Measurements from ENCODE around the gene KCTD1. TPM values are rescaled to one million over a fixed set of nuclear protein-coding genes. Genes with fewer than 3 reads are reported as not detected.

Gene KCTD1
- total and polyA plus RNA-seq, 10 of the 15 experiments (the other 5 are each of a cell fraction or from before 2014, with no cell fraction given) = 1.5 to 13.4 (median 5.5) TPM

- ChIA-PET SMC1A (ENCODE audit: uncharacterized antibody, unreplicated experiment) (interaction anchor here (0.8 to 1.9 kb wide), 6 partner anchors 8 to 185 kb away, joined by 3 to 6 read pairs (median 4); no protein-coding TSS in a partner anchor), CTCF (interaction anchor here (0.9 to 1.5 kb wide), 4 partner anchors 10 to 186 kb away, joined by 3 to 4 read pairs (median 4); no protein-coding TSS in a partner anchor), POLR2A (interaction anchor here (0.5 kb wide), 1 partner anchor 142 kb away, joined by 4 read pairs; no protein-coding TSS in a partner anchor), RAD21 (ENCODE audit: unreplicated experiment) (interaction anchor here (1.2 kb wide), 1 partner anchor 185 kb away, joined by 6 read pairs; no protein-coding TSS in a partner anchor)
- Histone ChIP-seq H3K9ac (ENCODE audit: control insufficient read depth, insufficient read depth, low read length) (no peak overlapping the region), H3K4me2 (ENCODE audit: control insufficient read depth, insufficient read depth) (no peak overlapping the region), H3K27me3 (replicated peaks in 1 of 2; ENCODE audit: control insufficient read depth in 2 of 2, insufficient read depth in 2 of 2, low read length in 1 of 2) (no peaks in the 10 kb centered on the region), H3K9me3 (replicated peaks; ENCODE audit: control insufficient read depth, insufficient read depth, low read length) (no peaks in the 10 kb centered on the region), H4K20me1 (ENCODE audit: control insufficient read depth, insufficient read depth) (no peaks in the 10 kb centered on the region), H3K27ac (ENCODE audit: control insufficient read depth, insufficient read depth) (no peak overlapping the region), H3K79me2 (ENCODE audit: control insufficient read depth, insufficient read depth, low read length) (no peaks in the 10 kb centered on the region), H2AFZ (ENCODE audit: control insufficient read depth, low read depth, low read length) (no peak overlapping the region), H3K36me3 (ENCODE audit: control insufficient read depth in 2 of 2, insufficient read depth in 2 of 2, low read length in 1 of 2) (no peaks in the 10 kb centered on the region), H3K4me3 (no peak overlapping the region), H3K4me1 (ENCODE audit: control insufficient read depth, insufficient read depth, low read length) (no peaks in the 10 kb centered on the region)
- no peak for FAIRE-seq
- intact Hi-C loops (cut with micrococcal nuclease; ENCODE audit: unreplicated experiment) (no loop called here), in situ Hi-C loops (cut with MboI) (no loop called here)
- TF ChIP-seq SMC3 (IDR thresholded peaks at IDR 0.05; ENCODE audit: borderline replicate concordance, low read length) = no peak
- TF ChIP-seq ZSCAN29 (IDR thresholded peaks at IDR 0.05) = no peak
- TF ChIP-seq LARP7 (IDR thresholded peaks at IDR 0.05) = no peak
- TF ChIP-seq ATF3 (IDR thresholded peaks at IDR 0.05; ENCODE audit: borderline replicate concordance, extremely low read depth, low read depth, low read length) = no peak
- TF ChIP-seq, protein P1, sequence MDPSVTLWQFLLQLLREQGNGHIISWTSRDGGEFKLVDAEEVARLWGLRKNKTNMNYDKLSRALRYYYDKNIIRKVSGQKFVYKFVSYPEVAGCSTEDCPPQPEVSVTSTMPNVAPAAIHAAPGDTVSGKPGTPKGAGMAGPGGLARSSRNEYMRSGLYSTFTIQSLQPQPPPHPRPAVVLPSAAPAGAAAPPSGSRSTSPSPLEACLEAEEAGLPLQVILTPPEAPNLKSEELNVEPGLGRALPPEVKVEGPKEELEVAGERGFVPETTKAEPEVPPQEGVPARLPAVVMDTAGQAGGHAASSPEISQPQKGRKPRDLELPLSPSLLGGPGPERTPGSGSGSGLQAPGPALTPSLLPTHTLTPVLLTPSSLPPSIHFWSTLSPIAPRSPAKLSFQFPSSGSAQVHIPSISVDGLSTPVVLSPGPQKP (IDR thresholded peaks at IDR 0.05; ENCODE audit: low read depth, low read length) = no peak
- TF ChIP-seq JUND (IDR thresholded peaks at IDR 0.05; ENCODE audit: low read depth, low read length) = no peak
- TF ChIP-seq DPF2 (IDR thresholded peaks at IDR 0.05) = no peak
- no peak for TF ChIP-seq RFX5 (IDR thresholded peaks at IDR 0.05; ENCODE audit: low read depth, low read length)
- TF ChIP-seq HDGF (IDR thresholded peaks at IDR 0.05) = no peak
- 60% methylated on average over 5 of the region's 5 CpGs for WGBS (ENCODE audit: insufficient coverage, insufficient replicate concordance, low lambda C conversion rate, missing lambda C conversion rate)
- BruUV-seq (replicated peaks) = no TSS peak
- no peak for DNase-seq (ENCODE audit: low read depth, low spot score)
- peak; percentile 27; the same call in 1 of the 3 replicates for ATAC-seq
These were observed 20.7 kb upstream of the KCTD1 start for GRCh38 chr18:26568926-26569665.
